HG02571 (cell line): ENCODE results near the gene ARL5A.

Experiments used
- ATAC-seq: cut with Tn5 transposase; IDR thresholded peaks from one replicate; pipeline ENCODE4 v1.9.1; 2021; ENCODE audit warnings: mild to moderate bottlenecking, moderate library complexity; ENCODE audit not compliant: unreplicated experiment

The ARL5A gene

DNA sequence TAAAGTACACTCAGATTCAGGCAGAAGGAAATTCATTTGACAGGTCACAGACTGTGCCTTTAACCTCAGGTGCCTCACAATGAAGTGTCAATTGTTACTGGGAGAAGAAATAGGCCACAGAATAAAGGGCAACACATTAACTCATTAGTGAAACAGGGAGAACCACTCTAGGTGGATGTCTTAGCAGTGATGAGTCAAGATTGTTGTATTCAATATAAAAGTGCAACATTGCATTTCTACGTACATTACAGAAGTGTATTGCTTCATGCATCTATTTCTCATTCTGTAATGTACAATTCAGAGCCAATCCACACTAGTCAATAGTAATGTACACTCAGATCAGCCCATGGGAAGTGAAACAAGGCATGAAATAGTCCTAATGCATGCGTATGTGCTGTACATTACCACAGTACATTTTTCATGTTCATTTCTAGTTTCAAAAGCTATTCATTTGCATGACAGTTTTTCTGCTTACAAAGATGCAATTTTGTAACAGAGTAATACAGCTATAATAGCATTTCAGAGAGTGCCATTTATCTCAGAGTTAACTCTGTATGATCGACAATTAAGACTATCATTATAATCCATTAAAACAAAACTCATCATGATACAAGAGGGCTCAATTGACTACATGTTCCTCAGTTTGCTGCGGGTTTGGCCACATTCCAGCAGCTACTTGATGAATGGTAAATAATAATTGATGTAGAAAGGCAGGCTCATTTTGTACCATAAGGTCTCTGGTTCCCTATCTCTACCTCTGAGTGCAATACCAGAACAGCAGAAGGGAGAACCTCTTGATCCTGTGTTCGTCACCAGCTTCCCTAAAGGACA lies 12.2 kb upstream of the ARL5A start:
- ATAC-seq, result peak; percentile 99

DNA sequence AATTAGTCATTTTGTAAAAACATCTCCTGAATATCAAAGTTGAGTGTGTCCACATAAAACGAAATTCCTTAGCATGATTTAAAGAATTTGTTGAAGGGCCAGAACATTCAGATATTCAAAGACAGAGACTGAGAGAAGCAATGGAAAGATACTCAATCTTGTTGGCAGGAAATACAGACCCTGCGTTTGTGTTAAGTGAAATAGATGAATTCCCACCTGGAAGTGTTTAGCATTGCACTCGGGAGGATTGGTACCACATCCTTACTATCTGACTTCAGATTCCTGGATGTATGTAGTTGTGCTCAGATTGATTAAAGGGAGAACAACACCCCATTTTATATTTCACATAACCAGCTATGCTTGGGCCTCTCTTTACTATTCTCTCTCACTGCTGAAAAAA lies 9.7 kb upstream of the ARL5A start:
- ATAC-seq, result no peak

DNA sequence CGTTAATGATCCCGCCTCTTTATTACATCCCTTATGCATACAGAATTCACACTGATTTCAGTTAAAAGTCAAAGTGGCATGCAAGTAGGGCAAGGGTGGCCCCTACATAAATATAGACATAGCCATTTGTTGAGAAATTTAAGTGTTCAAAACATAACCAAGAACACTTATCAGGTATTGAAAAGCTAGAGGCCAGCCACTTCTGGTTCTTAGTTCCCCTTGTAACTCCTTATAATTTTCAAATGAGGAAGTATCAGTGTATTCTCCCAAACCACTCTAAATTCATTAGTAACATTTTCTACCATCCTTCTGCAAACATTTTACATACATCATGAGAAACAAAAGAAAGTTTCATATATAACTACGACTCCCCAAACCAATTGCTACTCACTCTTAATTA lies 5.8 kb upstream of the ARL5A start:
- ATAC-seq, result no peak

DNA sequence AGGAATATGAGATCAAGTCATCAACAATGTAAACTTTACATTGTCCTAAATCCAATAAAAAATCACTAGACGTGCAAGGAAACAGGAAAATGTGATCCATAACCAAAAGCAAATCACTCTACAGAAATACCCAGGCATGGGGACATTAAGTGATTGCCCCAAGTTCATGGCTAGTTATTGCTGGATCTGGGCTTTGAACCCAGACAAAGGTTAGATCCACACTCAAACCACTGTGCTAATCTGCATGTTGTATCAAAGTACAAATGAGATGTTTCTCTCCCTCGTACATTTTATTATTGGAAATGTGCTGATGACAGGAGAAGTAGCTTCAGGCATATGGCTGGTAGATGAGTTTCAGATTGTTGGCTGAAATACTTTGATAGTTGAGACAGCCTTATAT lies 2.7 kb upstream of the ARL5A start:
- no peak for ATAC-seq

DNA sequence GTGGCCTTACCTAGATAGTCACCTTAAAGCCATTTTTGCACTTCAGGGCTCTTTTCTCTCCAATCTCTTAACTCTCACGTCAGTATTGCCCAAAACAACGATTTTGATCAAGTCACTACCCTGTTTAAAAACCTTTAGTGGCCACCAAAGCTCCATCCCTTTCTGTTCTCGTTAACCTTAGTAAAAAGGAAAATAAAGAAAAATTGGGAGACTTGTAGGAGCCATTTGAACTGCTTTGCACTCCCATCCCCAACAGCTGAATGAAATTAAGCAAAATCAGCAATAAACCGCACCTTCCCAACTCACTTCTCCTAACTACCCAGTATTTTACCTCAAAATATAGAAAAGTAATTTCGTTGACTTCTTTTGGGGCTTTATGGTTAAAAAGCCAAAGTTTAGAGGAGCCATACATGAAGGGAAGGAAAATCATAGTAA lies 686 bp upstream of the ARL5A start:
- ATAC-seq, result no peak

DNA sequence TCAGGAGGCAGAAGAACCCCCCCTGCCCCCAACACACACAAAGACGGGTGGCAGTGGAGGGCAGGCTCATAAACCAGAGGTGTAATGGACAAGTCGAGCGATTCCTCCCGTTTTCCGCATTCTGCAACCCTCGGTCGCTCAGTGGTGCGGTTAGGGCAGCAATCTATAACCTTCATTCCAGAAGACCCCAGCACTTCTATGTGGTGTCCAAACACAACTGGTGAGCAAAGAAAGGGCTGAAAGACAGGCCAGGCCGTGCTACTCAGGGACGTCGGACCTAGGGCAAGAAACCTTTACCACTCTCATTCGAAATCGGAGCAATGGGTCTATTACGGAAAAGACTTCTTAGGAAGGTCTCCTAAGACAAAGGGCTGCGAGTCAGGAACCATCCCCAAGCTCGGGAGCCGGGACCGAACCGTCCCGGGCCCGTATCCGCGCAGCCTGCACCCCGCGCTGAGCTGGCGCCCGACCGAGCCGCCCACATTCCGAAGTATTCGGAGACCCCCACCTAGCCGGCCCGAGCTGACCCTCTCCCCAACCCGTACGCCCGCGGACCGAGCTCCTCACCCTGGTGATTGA lies 568 bp downstream of the ARL5A start:
- peak; percentile 29 for ATAC-seq

DNA sequence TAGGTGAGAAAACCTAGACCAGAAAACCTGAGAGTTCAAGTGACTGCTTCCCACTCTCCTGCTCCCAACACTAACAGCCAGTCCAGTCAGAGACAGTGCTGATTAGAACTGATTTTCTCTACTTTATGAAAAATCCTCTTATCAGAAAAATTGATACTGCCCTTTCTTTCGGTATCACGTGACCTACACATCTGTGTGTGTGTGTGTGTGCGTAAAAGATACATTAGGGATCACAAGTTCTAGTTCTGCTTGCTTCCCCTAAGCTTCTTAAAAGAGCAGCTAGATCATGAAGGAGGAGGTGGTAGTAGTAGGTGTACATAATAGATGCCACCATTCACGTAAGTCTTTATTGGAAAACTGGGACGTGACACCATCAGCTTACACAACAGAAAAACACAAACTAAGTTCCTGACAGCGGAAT lies 1.5 kb downstream of the ARL5A start:
- no peak for ATAC-seq

DNA sequence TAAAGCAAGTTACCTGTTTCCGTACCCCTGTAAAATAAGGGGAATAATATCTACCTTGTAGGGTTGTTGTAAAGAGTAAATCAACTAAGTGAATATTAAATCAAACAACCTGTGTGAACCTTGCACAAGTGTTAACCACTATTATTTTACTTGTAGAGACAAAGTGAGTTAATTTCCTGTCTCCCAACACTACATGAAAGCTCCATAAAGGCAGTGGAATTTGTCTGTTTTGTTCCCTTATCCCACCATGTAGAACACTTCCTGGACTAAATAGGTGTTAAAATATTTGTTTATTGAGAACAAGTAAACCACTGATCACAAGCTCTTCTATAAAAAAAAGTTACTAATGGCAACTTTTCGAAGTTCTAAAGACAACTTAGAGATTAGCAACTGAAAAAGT lies 3.3 kb downstream of the ARL5A start:
- ATAC-seq, result no peak

DNA sequence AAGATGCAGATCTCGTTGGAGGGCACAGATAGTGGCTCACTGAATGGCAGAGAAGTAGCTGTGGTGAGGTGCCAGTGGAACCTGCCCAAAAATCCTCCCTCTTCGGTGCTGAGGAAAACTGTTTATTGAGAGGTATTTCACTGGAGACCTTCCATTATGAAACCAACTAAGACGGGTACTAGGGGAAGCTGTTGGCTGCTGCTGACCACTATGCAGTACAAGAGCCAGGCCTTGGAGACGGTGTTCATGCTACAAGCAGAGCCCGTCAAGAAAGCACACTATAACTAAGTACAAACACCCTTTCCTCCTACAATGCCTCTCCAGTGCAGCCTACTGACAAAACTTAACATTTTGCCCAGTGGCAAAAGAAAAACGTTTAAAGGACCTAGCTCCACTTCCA lies 4.6 kb downstream of the ARL5A start:
- no peak for ATAC-seq

DNA sequence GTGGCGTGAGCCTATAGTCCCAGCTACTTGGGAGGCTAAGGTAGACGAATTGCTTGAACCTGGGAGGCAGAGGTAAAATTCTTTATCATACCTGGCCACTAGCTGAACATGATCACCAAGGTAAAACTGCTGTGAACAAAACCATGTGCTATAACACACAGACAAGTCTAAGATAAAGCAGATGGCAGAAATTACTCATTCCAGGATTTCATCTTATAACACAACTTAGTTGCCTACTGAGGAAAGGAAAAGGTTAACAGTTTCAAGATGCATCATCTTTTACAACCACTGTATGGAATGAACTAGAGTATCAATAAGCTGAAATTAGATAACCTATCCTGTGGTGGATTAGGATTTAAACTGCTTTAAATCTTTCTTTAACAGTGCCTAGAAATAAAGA lies 8.3 kb downstream of the ARL5A start:
- no peak for ATAC-seq

DNA sequence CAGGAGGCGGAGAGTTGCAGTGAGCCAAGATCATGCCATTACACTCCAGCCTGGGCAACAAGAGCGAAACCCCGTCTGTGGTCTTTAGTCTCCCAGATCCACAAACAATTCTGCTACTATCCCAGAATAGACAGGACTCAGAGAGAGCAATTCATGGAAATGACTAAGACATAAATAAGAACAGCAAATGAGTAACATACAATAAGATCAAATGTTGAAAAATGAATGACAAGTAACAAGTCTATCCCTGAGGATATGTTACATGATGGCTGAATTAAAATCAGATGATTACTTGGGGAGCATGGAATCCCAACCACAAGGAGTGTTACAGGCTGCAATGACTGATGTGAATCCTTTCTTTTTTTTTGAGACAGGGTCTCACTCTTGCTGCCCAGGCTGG lies 10.3 kb downstream of the ARL5A start:
- no peak for ATAC-seq

DNA sequence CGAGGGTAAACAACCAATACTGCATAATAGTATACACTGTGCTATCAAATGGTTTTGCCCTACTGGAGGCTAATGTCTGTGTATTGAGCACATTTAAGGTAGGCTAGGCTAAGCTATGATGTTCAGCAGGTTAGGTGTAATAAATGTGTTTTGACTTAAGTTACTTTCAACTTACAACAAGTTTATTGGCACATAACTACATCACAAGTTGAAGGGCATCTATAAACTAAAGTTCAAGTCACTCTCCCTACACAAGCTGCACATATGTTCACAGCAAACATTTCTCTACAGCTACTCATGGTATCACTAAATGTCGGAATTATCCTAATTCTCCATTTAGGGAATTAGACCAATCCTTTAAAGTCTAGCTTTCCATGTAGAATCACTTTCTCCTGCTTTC lies 11.4 kb downstream of the ARL5A start:
- no peak for ATAC-seq

DNA sequence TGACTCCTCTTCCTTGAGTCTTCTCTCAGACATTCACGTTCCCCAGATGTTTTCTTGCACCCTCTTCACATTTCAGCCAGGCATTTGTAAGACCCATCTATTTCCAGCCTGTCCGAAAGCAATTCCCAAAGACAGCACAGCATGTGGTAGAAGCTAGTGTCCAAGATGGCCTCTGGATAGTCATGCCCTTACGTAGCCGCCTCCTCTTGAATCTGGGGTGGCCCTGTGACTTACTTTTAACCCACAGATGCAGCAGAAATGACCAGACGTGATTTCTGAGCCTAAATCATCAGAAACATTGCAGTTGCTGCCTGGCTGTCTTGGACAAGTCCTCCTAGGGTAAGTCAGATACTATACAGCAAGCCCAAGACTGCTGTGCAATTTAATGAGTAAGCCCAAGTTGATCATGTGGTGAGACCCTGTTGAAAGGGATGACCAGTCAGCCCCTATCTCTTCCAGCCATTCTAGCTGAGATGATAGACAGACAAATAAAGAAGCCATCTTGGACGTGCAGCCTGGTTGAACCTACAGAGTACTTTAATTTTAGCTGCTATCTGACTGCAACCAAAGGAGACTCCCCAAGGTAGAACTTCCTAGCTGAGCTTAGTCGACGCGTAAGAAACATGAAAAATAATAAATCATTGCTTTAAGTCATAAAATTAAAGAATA lies 12.3 kb downstream of the ARL5A start:
- ATAC-seq, result no peak

DNA sequence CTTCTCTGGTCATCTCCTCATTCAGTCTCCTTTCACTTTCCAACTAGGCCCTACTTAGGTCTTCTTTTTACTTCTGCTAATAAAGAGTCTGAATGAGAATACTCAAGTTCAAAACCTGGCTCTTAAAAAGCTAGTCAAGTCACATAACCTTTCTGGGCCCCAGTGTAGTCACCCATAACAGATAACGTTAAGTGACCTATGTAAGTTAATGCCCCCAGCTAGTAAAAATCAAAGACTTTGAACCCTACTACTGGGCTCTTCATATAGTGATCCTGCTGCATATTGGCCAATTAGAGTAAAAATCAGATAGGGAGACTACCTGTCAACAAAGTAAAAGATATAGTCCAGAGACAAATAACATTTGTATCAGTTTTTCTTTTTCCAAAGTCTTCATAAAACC lies 17.7 kb downstream of the ARL5A start:
- ATAC-seq, result no peak

DNA sequence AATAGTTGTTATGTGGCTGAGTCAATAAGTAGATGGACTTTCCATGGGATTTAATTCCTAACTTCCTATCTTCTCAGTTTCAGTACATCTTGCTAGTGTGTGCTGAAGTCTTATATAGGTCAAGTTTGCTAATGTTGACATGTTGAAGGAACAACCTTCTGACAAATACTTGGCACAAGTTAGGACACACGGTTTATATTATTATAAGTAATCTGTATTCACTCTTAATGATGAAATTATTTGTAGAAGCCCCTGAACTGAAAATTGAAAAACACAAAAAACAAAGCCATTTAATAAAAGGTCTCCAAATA lies 19.2 kb downstream of the ARL5A start:
- no peak for ATAC-seq

DNA sequence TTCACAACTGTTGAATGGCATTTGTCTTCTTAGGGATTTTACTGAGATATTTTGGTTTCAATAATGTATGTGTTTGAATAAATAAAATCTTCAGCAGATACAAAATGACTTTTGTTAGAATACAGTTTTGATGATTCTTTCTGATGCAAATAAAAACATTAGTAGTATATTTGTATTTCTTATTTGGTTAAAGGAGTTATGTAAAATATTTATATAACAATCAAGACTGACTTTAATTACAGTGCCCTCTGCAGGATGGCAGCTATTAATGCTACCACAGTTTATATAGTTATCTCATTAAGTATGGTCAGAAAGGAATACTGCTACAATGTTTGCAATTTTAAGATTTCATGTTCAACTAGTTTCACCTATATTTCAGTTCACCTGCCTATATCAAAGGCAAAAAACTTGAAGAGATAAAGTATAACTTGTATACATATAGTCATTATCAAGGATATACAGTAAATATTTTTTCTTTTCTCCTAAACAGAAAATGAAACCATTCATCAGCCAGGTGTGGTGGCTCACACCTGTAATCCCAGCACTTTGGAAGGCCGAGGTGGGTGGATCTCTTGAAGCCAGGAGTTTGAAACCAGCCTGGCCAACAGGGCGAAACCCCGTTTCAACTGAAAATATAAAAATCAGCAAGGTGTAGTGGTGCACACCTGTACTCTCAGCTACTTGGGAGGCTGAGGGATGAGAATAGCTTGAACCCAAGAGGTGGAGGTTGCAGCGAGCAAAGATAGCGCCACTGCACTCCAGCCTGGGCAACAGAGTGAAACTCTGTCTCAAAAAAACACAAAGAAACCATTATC lies 19.8 kb downstream of the ARL5A start:
- ATAC-seq, result no peak

DNA sequence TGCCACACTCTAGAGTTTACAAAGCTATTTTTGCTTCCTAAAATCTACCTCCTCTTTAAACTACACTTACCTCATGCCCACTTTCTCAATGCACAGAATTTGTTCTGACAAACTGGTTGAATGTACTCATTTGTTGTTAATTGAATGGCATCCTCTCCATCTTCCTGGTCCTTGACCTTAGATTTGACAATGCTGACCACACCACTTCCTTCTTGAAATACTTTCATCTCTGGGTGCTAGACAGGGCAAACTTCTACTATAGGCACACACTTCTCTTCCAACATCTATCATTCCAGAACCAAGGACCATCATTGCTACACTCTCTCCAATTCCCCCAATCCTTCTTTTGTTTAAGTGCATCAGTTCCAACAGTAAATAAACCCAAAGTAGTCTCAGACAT lies 22.3 kb downstream of the ARL5A start:
- ATAC-seq, result no peak

DNA sequence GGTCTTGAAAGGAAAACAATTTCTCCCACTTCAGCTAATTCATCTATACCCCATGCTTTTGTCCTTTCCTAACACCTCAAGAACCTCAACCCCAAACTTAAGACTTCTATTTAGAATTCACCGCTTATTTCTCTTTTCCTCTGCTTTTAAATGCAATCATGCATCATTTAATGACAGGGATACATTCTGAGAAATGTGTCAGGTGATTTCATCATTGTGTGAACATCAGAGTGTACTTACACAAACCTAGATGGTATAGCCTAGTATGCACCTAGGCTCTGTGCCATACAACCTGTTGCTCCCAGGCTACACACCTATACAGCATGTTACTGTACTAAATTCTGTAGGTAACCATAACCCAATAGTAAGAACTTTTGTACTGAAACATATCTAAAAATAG lies 22.9 kb downstream of the ARL5A start:
- no peak for ATAC-seq

DNA sequence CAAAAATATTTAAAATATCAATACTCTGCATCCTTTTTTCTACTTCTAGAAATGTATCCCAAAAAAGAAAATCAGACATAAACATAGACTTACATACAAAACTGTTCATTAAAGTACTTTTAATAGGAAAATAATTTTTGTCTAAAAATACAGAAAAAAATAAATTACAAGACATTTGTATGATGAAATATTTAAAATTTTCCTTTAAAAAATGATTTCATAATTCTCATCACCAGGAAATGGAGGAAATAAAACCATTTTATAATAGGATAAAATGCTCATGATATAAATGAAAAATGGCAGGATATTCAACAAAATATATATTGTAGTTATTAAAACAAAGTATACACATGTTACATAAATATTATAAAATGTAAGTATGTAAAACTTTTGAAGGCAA lies 24.4 kb downstream of the ARL5A start:
- no peak for ATAC-seq

DNA sequence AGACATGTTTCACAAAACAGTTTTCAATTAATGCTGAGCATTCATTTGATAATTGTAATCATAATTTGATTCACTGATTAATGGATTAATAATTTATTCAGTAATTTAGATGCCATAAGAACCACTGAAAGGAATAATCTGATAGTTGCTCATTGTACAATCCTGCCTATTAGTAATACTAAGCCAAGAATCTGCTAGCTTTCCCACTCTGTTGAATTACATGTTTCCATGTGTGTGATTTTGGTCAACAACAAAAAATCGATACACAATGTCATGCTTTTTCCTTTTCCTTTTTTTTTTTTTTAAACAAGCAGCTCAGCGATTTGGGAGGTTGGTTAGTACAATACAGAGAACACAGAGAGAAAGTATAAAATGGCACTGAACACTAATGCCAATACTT lies 25.9 kb downstream of the ARL5A start:
- no peak for ATAC-seq

DNA sequence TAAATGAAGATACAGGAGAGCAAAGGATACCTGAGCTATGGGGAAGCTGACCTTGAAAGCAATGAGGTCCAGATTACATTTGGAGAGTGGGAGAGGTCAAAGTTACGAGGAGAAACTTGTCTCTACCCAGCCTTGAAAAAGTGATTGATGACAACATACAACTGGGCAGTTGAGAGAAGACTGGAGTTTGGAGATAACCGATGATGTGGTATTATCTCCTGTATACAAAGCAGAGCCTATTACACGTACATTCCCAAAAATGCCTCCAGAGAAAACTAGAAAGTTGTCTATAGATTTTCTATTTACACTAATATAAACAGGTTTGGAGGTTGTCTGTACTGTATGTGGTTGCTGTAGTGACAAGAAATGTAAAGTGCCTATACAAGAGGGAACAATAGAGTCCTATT lies 28.3 kb downstream of the ARL5A start:
- no peak for ATAC-seq

DNA sequence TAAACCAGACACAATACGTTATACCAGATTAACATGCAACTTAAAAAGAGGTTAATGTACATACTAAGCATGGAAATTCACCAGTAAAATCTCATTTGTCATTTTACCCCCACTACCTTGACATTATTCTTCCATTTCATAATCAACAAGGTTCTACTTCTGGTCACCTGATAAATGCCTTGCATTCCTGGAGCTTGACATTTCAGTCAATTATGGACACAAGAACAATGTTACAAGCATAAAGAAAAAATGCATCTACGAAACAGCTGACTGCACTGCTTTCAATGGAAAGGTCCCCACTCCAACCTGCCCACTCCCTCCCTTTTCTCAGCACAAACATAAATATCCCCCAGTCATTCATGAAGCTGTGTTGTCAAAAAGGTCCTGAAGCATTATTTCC lies 31.4 kb downstream of the ARL5A start:
- no peak for ATAC-seq
